PC-9 (cell line): ENCODE measurements around the gene CRELD1. TPM values are rescaled to one million over a fixed set of nuclear protein-coding genes. Genes with fewer than 3 reads are reported as not detected.

Experiments
- BruUV-seq: library from RNA; stranded (reverse); fragments of 400-500 nt; replicated peaks from 2 replicates; lab custom pipeline; 2021; lab: Mats Ljungman, UMichigan
- CTCF ChIA-PET: fragments of 300-600 bp; sonication (Branson Sonifier 250); formaldehyde crosslinking; loops from one replicate; lab custom pipeline; 2022; ENCODE audit warnings: antibody characterized with exemption; lab: Charles Lee
- POLR2A ChIA-PET: fragments of 300-600 bp; sonication (Branson Sonifier 250); formaldehyde crosslinking; loops from one replicate; lab custom pipeline; 2022; ENCODE audit warnings: antibody characterized with exemption; ENCODE audit not compliant: unreplicated experiment; lab: Charles Lee
- DNase-seq, 2 experiments: peaks; one replicate each; pipeline versions ENCODE4 v3.0.0 to v3.0.0-alpha.2; 2015 to 2022; ENCODE audit warnings: mixed read lengths in 1 of 2
- H2AFZ ChIP-seq: fragments of 200-600 bp; sonication (generic); 2 replicates; pipeline ENCODE4 v1.8.1; 2017; ENCODE audit warnings: antibody characterized with exemption
- H3F3A ChIP-seq: fragments of 200-600 bp; sonication (generic); 2 replicates; pipeline ENCODE4 v1.8.1; 2017; ENCODE audit warnings: antibody characterized with exemption, mild to moderate bottlenecking, low read depth; ENCODE audit not compliant: insufficient read depth
- H3K27ac ChIP-seq: fragments of 200-600 bp; sonication (generic); 2 replicates; pipeline ENCODE4 v1.6.1; 2016; ENCODE audit warnings: mixed run types
- H3K27me3 ChIP-seq: fragments of 200-600 bp; sonication (generic); 2 replicates; pipeline ENCODE4 v1.6.1; 2016; ENCODE audit warnings: low read depth, mixed run types; ENCODE audit not compliant: insufficient read depth
- H3K36me3 ChIP-seq: fragments of 200-600 bp; sonication (generic); 2 replicates; pipeline ENCODE4 v1.6.1; 2016; ENCODE audit warnings: low read depth, mixed run types
- H3K4me1 ChIP-seq: fragments of 200-600 bp; sonication (generic); replicated peaks from 2 replicates; pipeline ENCODE4 v1.6.1; 2016; ENCODE audit warnings: mixed run types; ENCODE audit not compliant: insufficient read depth
- H3K4me2 ChIP-seq: fragments of 200-600 bp; sonication (generic); 2 replicates; pipeline ENCODE4 v1.6.1; 2017; ENCODE audit warnings: mixed run types
- H3K4me3 ChIP-seq: fragments of 200-600 bp; sonication (generic); 2 replicates; pipeline ENCODE4 v1.6.1; 2016; ENCODE audit warnings: mixed run types
- H3K79me2 ChIP-seq: fragments of 200-600 bp; sonication (generic); 2 replicates; pipeline ENCODE4 v1.6.1; 2017; ENCODE audit warnings: low read depth, mixed run types
- H3K9me2 ChIP-seq: fragments of 200-600 bp; sonication (generic); 2 replicates; pipeline ENCODE4 v1.8.1; 2017; ENCODE audit warnings: mild to moderate bottlenecking; ENCODE audit not compliant: insufficient read depth
- H3K9me3 ChIP-seq: fragments of 200-600 bp; sonication (generic); 2 replicates; pipeline ENCODE4 v1.8.1; 2016; ENCODE audit warnings: low read depth; ENCODE audit not compliant: insufficient read depth
- H4K20me1 ChIP-seq: fragments of 200-600 bp; sonication (generic); 2 replicates; pipeline ENCODE4 v1.8.1; 2017; ENCODE audit not compliant: insufficient read depth
- CTCF ChIP-seq: fragments of 200-600 bp; sonication (generic); conservative IDR thresholded peaks from 2 replicates; pipeline ENCODE4 v1.6.1; 2017; ENCODE audit warnings: mixed run types, antibody characterized with exemption, mild to moderate bottlenecking, moderate library complexity
- EZH2 ChIP-seq: fragments of 200-600 bp; sonication (generic); IDR thresholded peaks from 2 replicates; pipeline ENCODE4 v1.8.0; 2017; ENCODE audit warnings: antibody characterized with exemption, low read depth
- intact Hi-C: fragments of 100-400 bp; cut with micrococcal nuclease; formaldehyde crosslinking; loops from one replicate; pipeline ENCODE4 v1.10.0; 2022; ENCODE audit not compliant: unreplicated experiment
- total RNA-seq: library from RNA; stranded (reverse); gene quantifications from 2 replicates; pipeline ENCODE4 v1.2.3, GENCODE V29; 2021

The CRELD1 gene
- total RNA-seq, 1 experiment from 2014 or later = 30.7 TPM

GRCh38 chr3:9957214-9957613, 23.6 kb downstream of the CRELD1 start:
- ChIA-PET POLR2A (no interaction called here), CTCF (no interaction called here)
- peaks cover 14% of the 10 kb centered on the region for H3K4me1 ChIP-seq
- no peaks in the 10 kb centered on the region for H3K9me3 ChIP-seq
- no peaks in the 10 kb centered on the region for H3K79me2 ChIP-seq
- H4K20me1 ChIP-seq = no peaks in the 10 kb centered on the region
- no peaks in the 10 kb centered on the region for H3K9me2 ChIP-seq
- H3F3A ChIP-seq = peaks cover 26% of the 10 kb centered on the region; the same call in 1 of the 2 replicates
- H3K27ac ChIP-seq = no peak overlapping the region
- intact Hi-C loops = no loop called here
- no peaks in the 10 kb centered on the region for H3K27me3 ChIP-seq
- H3K36me3 ChIP-seq = no peaks in the 10 kb centered on the region
- TF ChIP-seq CTCF = no peak
- TF ChIP-seq EZH2 = no peak
- no peak for DNase-seq
- BruUV-seq = no TSS peak
- H3K4me3 ChIP-seq = no peak overlapping the region
- no peak overlapping the region for H3K4me2 ChIP-seq
- H2AFZ ChIP-seq = no peak overlapping the region

- peaks cover 15% of the 10 kb centered on the region for H3K4me1 ChIP-seq
- no peaks in the 10 kb centered on the region for H3K27me3 ChIP-seq
- DNase-seq = no peak
- ChIA-PET POLR2A (interaction anchor here (0.6 to 0.8 kb wide), 2 partner anchors 59 to 81 kb away, joined by 3 to 4 read pairs; no protein-coding TSS in a partner anchor), CTCF (interaction anchor here (0.6 kb wide), 4 partner anchors 19 to 233 kb away, joined by 3 to 4 read pairs (median 4); no protein-coding TSS in a partner anchor)
- no peak overlapping the region for H2AFZ ChIP-seq
- H3K27ac ChIP-seq = no peak overlapping the region
- intact Hi-C loops = no loop called here
- no peaks in the 10 kb centered on the region for H3K79me2 ChIP-seq
- H3K9me2 ChIP-seq = no peaks in the 10 kb centered on the region; the same call in 1 of the 2 replicates
- H4K20me1 ChIP-seq = no peaks in the 10 kb centered on the region
- no peak for TF ChIP-seq EZH2
- no peak overlapping the region for H3K4me3 ChIP-seq
- BruUV-seq = no TSS peak
- H3K9me3 ChIP-seq = no peaks in the 10 kb centered on the region
- H3K36me3 ChIP-seq = peaks cover 28% of the 10 kb centered on the region
- H3F3A ChIP-seq = peaks cover 32% of the 10 kb centered on the region
- H3K4me2 ChIP-seq = no peak overlapping the region
Measured at GRCh38 chr3:9965200-9965875, 31.7 kb downstream of the CRELD1 start.

GRCh38 chr3:9966841-9967240, 33.2 kb downstream of the CRELD1 start:
- no TSS peak for BruUV-seq
- POLR2A ChIA-PET = no interaction called here

More at GRCh38 chr3:9966841-9967240, 33.2 kb downstream of the CRELD1 start:
- H3K4me3 ChIP-seq = no peak overlapping the region
- H3K79me2 ChIP-seq = no peaks in the 10 kb centered on the region
- peaks cover 30% of the 10 kb centered on the region for H3K4me1 ChIP-seq
- intact Hi-C loops = no loop called here
- TF ChIP-seq CTCF = no peak
- TF ChIP-seq EZH2 = no peak
- H3K9me2 ChIP-seq = no peaks in the 10 kb centered on the region; the same call in 1 of the 2 replicates
- H3K36me3 ChIP-seq = peaks cover 38% of the 10 kb centered on the region
- CTCF ChIA-PET = no interaction called here
- peaks cover 42% of the 10 kb centered on the region for H3F3A ChIP-seq
- no peaks in the 10 kb centered on the region for H3K9me3 ChIP-seq
- no peaks in the 10 kb centered on the region for H4K20me1 ChIP-seq
- no peaks in the 10 kb centered on the region for H3K27me3 ChIP-seq
- DNase-seq = no peak
- no peak overlapping the region for H2AFZ ChIP-seq
- H3K4me2 ChIP-seq = no peak overlapping the region
- H3K27ac ChIP-seq = no peak overlapping the region
